ENCODE data around the gene PC. TPM values are rescaled to one million over a fixed set of nuclear protein-coding genes. Genes with fewer than 3 reads are reported as not detected.
"Not testable (repeated sequence)": the region's sequence is repeated elsewhere in the genome, so short reads cannot be mapped to it uniquely, and the experiment has no call there.

Gene PC
- total RNA-seq, 2 donors from 2014 or later: 8.0 to 12.7 TPM

DNA sequence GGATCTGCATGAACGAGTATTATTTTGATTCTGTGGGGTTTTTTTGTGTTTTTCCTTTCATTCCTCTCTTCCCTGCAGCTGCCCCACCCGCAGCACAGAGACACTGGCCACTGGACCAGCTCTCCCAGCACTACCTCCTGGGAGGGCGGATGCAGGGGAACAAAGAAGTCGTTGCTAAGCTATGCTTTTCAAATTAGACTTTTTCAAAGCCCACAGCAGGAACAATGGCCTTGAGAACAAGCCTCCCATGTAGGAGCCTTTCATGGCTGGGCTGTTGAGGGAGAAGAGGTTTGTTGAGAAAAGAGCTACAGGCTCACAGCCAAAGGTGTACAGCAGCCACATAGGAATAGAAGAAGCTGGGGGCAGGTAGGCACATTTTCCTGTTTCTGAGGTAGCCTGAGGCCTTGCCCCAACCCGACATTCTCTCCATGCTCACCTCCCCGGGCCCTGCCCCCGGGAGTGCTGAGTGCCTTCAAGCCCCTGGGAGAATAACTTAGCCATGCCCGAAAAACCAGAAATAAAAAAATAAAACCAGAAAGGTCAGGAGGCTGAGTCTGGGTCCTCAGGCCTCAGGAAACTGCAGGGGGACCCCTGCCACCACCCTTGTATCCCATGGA is 44.2 kb upstream of the PC start:
- no peaks in the 10 kb centered on the region for H3K9me3 ChIP-seq
- H3K27ac ChIP-seq: no peak overlapping the region
- TF ChIP-seq CTCF (IDR thresholded peaks at IDR 0.05): no peak
- no peak for DNase-seq (ENCODE audit: low spot score)
- H3K4me3 ChIP-seq: no peak overlapping the region
- H3K27me3 ChIP-seq (replicated peaks; ENCODE audit: insufficient read depth): no peaks in the 10 kb centered on the region
- ATAC-seq (ENCODE audit: insufficient number of reproducible peaks, low FRiP score, low read depth): no peak
- H3K36me3 ChIP-seq: no peaks in the 10 kb centered on the region
- H3K4me1 ChIP-seq (ENCODE audit: control insufficient read depth in 1 of 2, low read depth in 2 of 2): peaks cover 0 to 1% of the 10 kb centered on the region in 2 donors

GRCh38 chr11:67001332-67001731 is 43.1 kb upstream of the PC start:
- TF ChIP-seq CTCF (IDR thresholded peaks at IDR 0.05): no peak
- Histone ChIP-seq H3K36me3 (no peaks in the 10 kb centered on the region), H3K4me3 (no peak overlapping the region), H3K27ac (no peak overlapping the region), H3K27me3 (replicated peaks; ENCODE audit: insufficient read depth) (no peaks in the 10 kb centered on the region), H3K4me1 (ENCODE audit: control insufficient read depth in 1 of 2, low read depth in 2 of 2) (peaks cover 0 to 8% of the 10 kb centered on the region in 2 donors), H3K9me3 (no peaks in the 10 kb centered on the region)
- ATAC-seq (ENCODE audit: insufficient number of reproducible peaks, low FRiP score, low read depth) (no peak), DNase-seq (ENCODE audit: low spot score) (no peak)

- Histone ChIP-seq H3K36me3 (no peaks in the 10 kb centered on the region), H3K4me3 (no peak overlapping the region), H3K27me3 (replicated peaks; ENCODE audit: insufficient read depth) (no peaks in the 10 kb centered on the region), H3K4me1 (ENCODE audit: control insufficient read depth in 1 of 2, low read depth in 2 of 2) (peaks cover 0 to 8% of the 10 kb centered on the region in 2 donors), H3K27ac (no peak overlapping the region), H3K9me3 (no peaks in the 10 kb centered on the region)
- no peak for TF ChIP-seq CTCF (IDR thresholded peaks at IDR 0.05)
- DNase-seq (ENCODE audit: low spot score): no peak
- ATAC-seq (ENCODE audit: insufficient number of reproducible peaks, low FRiP score, low read depth): no peak
These were observed 41.4 kb upstream of the PC start for GRCh38 chr11:66999555-66999954.

DNA sequence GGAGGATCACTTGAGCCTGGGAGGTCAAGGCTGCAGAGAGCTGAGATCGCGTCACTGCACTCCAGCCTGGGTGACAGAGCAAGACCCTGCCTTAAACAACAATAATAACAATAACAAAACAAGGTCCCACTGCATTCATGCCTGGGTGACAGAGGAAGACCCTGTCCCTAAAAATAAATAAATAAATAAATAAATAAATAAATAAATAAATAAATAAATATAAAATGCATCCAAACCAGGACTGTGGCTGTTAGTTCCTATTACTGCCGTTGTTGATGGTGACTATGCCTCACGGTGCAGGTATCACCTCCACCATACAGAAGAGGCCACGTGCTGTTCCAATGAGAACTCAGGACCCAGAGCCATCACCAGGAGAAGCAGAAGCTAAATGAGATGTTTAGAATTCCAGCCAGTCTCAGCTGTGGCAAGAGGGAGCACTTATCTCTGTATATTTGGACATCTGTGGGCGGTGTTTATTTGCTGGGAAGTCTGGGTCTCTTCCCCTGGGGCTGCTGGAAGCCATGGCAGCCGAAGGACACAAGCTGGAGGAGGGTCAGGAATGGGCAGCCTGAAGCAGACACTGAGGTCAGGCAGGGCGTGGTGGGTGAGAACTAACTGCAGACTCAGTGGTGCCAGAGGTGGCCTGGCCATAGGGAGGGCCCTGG is 38.6 kb upstream of the PC start:
- Histone ChIP-seq H3K36me3 (no peaks in the 10 kb centered on the region), H3K27ac (no peak overlapping the region), H3K4me3 (no peak overlapping the region), H3K27me3 (replicated peaks; ENCODE audit: insufficient read depth) (no peaks in the 10 kb centered on the region), H3K9me3 (no peaks in the 10 kb centered on the region), H3K4me1 (ENCODE audit: control insufficient read depth in 1 of 2, low read depth in 2 of 2) (peaks cover 0 to 8% of the 10 kb centered on the region in 2 donors)
- ATAC-seq (ENCODE audit: insufficient number of reproducible peaks, low FRiP score, low read depth): no peak
- TF ChIP-seq CTCF (IDR thresholded peaks at IDR 0.05): no peak
- no peak for DNase-seq (ENCODE audit: low spot score)

GRCh38 chr11:66992041-66992440 is 33.9 kb upstream of the PC start:
- no peak overlapping the region for H3K4me3 ChIP-seq
- no peaks in the 10 kb centered on the region for H3K9me3 ChIP-seq
- H3K27me3 ChIP-seq (replicated peaks; ENCODE audit: insufficient read depth): no peaks in the 10 kb centered on the region
- ATAC-seq (ENCODE audit: insufficient number of reproducible peaks, low FRiP score, low read depth) (no peak), DNase-seq (ENCODE audit: low spot score) (no peak)
- peaks cover 0 to 5% of the 10 kb centered on the region in 2 donors for H3K4me1 ChIP-seq (ENCODE audit: control insufficient read depth in 1 of 2, low read depth in 2 of 2)
- no peak for TF ChIP-seq CTCF (IDR thresholded peaks at IDR 0.05)
- no peaks in the 10 kb centered on the region for H3K36me3 ChIP-seq
- no peak overlapping the region for H3K27ac ChIP-seq

GRCh38 chr11:66989360-66989759 is 31.2 kb upstream of the PC start:
- H3K27ac ChIP-seq; H3K4me3 ChIP-seq; H3K9me3 ChIP-seq; H3K36me3 ChIP-seq; ATAC-seq (ENCODE audit: insufficient number of reproducible peaks, low FRiP score, low read depth); DNase-seq (ENCODE audit: low spot score); H3K27me3 ChIP-seq (replicated peaks; ENCODE audit: insufficient read depth): not testable (repeated sequence)
- H3K4me1 ChIP-seq (ENCODE audit: control insufficient read depth in 1 of 2, low read depth in 2 of 2): peaks cover 8 to 20% of the 10 kb centered on the region in 2 donors

GRCh38 chr11:66988741-66989140 is 30.6 kb upstream of the PC start:
- H3K27ac ChIP-seq; H3K36me3 ChIP-seq; H3K27me3 ChIP-seq (replicated peaks; ENCODE audit: insufficient read depth); DNase-seq (ENCODE audit: low spot score); H3K9me3 ChIP-seq; H3K4me3 ChIP-seq; ATAC-seq (ENCODE audit: insufficient number of reproducible peaks, low FRiP score, low read depth): not testable (repeated sequence)
- H3K4me1 ChIP-seq (ENCODE audit: control insufficient read depth in 1 of 2, low read depth in 2 of 2): peaks cover 8 to 20% of the 10 kb centered on the region in 2 donors

Data from thoracic aorta (tissue), 2 donors.